GM12878 (cell line): ENCODE results near the gene SMU1. TPM values are rescaled to one million over a fixed set of nuclear protein-coding genes. Genes with fewer than 3 reads are reported as not detected.

Experiments used
- ATAC-seq: fragments of 200-7000 bp; cut with Tn5 transposase; 3 replicates; pipeline ENCODE4 v1.9.1; 2020; ENCODE audit warnings: mild to moderate bottlenecking, moderate library complexity
- BruUV-seq: library from RNA; stranded (reverse); fragments of 400-500 nt; replicated peaks from 2 replicates; lab custom pipeline; 2021; lab: Mats Ljungman, UMichigan
- CTCF ChIA-PET: fragments of 300-600 bp; sonication (Branson Sonifier 250); formaldehyde crosslinking; extraction: SDS; loops from one replicate; lab custom pipeline; 2021; ENCODE audit warnings: inconsistent platforms; lab: Yijun Ruan, JAX
- POLR2A ChIA-PET: fragments of 350-600 bp; formaldehyde crosslinking; extraction: SDS; loops from one replicate; lab custom pipeline; 2021; ENCODE audit warnings: inconsistent platforms; lab: Charles Lee
- RAD21 ChIA-PET: fragments of 300-600 bp; sonication (Branson Sonifier 250); formaldehyde crosslinking; loops from one replicate; lab custom pipeline; 2023; ENCODE audit warnings: antibody characterized with exemption; ENCODE audit not compliant: unreplicated experiment; lab: Charles Lee
- SMC1A ChIA-PET: fragments of 300-600 bp; sonication (Branson Sonifier 250); formaldehyde crosslinking; loops from one replicate; lab custom pipeline; 2023; ENCODE audit not compliant: unreplicated experiment, uncharacterized antibody; lab: Charles Lee
- DNase-seq: peaks from one replicate; pipeline ENCODE4 v3.0.0-alpha.2; 2011; ENCODE audit warnings: low read depth, low spot score
- FAIRE-seq: peaks from 3 replicates; lab custom pipeline; 2011; peaks lifted over from hg19 to GRCh38; lab: Jason Lieb, UNC
- H2AFZ ChIP-seq: 2 replicates; pipeline ENCODE4 v1.6.0; 2011; ENCODE audit warnings: low read depth, low read length, control low read depth; ENCODE audit not compliant: control insufficient read depth
- H3K27ac ChIP-seq: 2 replicates; pipeline ENCODE4 v1.5.1; 2011; ENCODE audit warnings: control low read depth; ENCODE audit not compliant: control insufficient read depth, insufficient read depth
- H3K27me3 ChIP-seq, 2 experiments: replicated peaks in 1 of 2; 2 replicates each; pipeline versions ENCODE4 v1.6.0 to v1.6.1; 2011; ENCODE audit warnings: low read length in 1 of 2; ENCODE audit not compliant: control insufficient read depth in 2 of 2, insufficient read depth in 2 of 2
- H3K36me3 ChIP-seq, 2 experiments: 2 replicates each; pipeline ENCODE4 v1.5.1; 2011; ENCODE audit warnings: low read length in 1 of 2; ENCODE audit not compliant: control insufficient read depth in 2 of 2, insufficient read depth in 2 of 2
- H3K4me1 ChIP-seq: 2 replicates; pipeline ENCODE4 v1.6.1; 2011; ENCODE audit warnings: mild to moderate bottlenecking, low read length, moderate library complexity, mixed read lengths; ENCODE audit not compliant: control insufficient read depth, insufficient read depth
- H3K4me2 ChIP-seq: 2 replicates; pipeline ENCODE4 v1.6.0; 2011; ENCODE audit warnings: control low read depth; ENCODE audit not compliant: control insufficient read depth, insufficient read depth
- H3K4me3 ChIP-seq: fragments of 200-600 bp; sonication (generic); 2 replicates; pipeline ENCODE4 v1.5.1; 2016
- H3K79me2 ChIP-seq: 2 replicates; pipeline ENCODE4 v1.6.0; 2011; ENCODE audit warnings: low read length; ENCODE audit not compliant: control insufficient read depth, insufficient read depth
- H3K9ac ChIP-seq: 2 replicates; pipeline ENCODE4 v1.8.0; 2011; ENCODE audit warnings: low read length, control low read depth, mixed read lengths; ENCODE audit not compliant: control insufficient read depth, insufficient read depth
- H3K9me3 ChIP-seq: replicated peaks from 3 replicates; pipeline ENCODE4 v1.5.1; 2011; ENCODE audit warnings: mild to moderate bottlenecking, low read length; ENCODE audit not compliant: control insufficient read depth, insufficient read depth
- H4K20me1 ChIP-seq: 2 replicates; pipeline ENCODE4 v1.6.0; 2011; ENCODE audit not compliant: control insufficient read depth, insufficient read depth
- IKZF2 ChIP-seq, 2 experiments: fragments of 450-650 bp; IDR thresholded peaks; 2 replicates each; pipeline ENCODE4 v1.6.1; 2017; ENCODE audit warnings: mild to moderate bottlenecking in 2 of 2, moderate library complexity in 2 of 2
- RB1 ChIP-seq: fragments of 450-650 bp; formaldehyde crosslinking; IDR thresholded peaks from 2 replicates; pipeline ENCODE4 v1.6.1; 2017; ENCODE audit warnings: mild to moderate bottlenecking, borderline replicate concordance
- YBX1 ChIP-seq: fragments of 450-650 bp; IDR thresholded peaks from 2 replicates; pipeline ENCODE4 v1.6.1; 2016; ENCODE audit warnings: antibody characterized with exemption
- WGBS: methylation state at CpG from one replicate; pipeline ENCODE4 v1.1.6; 2016; ENCODE audit warnings: low lambda C conversion rate; ENCODE audit not compliant: insufficient replicate concordance, insufficient coverage; ENCODE audit errors: missing lambda C conversion rate; 5-methylcytosine and 5-hydroxymethylcytosine counted together
- in situ Hi-C: fragments of 300-500 bp; cut with MboI; formaldehyde crosslinking; loops from 9 replicates; pipeline ENCODE4 v1.14.3; 2018; ENCODE audit warnings: mixed read lengths
- intact Hi-C: fragments of 100-400 bp; cut with micrococcal nuclease; formaldehyde crosslinking; loops from one replicate; pipeline ENCODE4 v1.14.2; 2022; ENCODE audit not compliant: unreplicated experiment
- polyA plus RNA-seq, 11 experiments: library from polyadenylated mRNA; depleted of rRNA in 4 of 11; unstranded in 6 of 11; stranded (reverse) in 5 of 11; fragments of >200 nt; fragmentation: Nextera tagmentation in 4 of 11; fragmentation: Illumina TruSeq in 1 of 11; extraction: Ambion mirVana in 4 of 11; extraction: Trizol in 1 of 11; gene quantifications; 1 replicate in 1 of 11; 2 replicates in 10 of 11; pipeline versions ENCODE4 v1.2.1 to v1.2.3, GENCODE V29; 2011 to 2016; ENCODE audit warnings: inconsistent platforms in 2 of 11, missing spikeins in 2 of 11, low read depth in 1 of 11
- total RNA-seq, 4 experiments: library from RNA; depleted of rRNA in 3 of 4; stranded (reverse); fragments of >200 nt in 3 of 4; fragmentation: Illumina TruSeq in 1 of 4; extraction: Trizol in 1 of 4; gene quantifications; 2 replicates each; pipeline versions ENCODE4 v1.2.1 to v1.2.3, GENCODE V29; 2013 to 2021
- TF ChIP-seq, protein P1 (sequence below): fragments of 150-350 bp; IDR thresholded peaks from 2 replicates; pipeline ENCODE4 v1.6.1; 2014; ENCODE audit warnings: mild to moderate bottlenecking, low read depth, low read length
- TF ChIP-seq, protein P2 (sequence below): IDR thresholded peaks from 2 replicates; pipeline ENCODE4 v1.6.1; 2012; ENCODE audit warnings: low read depth, low read length, improper control_type of control experiment
- TF ChIP-seq, protein P3 (sequence below): IDR thresholded peaks from 2 replicates; pipeline ENCODE4 v1.6.1; 2011; ENCODE audit warnings: borderline replicate concordance, low read depth, mild to moderate bottlenecking, moderate library complexity, low read length; ENCODE audit not compliant: insufficient read depth, poor library complexity, severe bottlenecking

Gene SMU1
- total and polyA plus RNA-seq, 10 of the 15 experiments (the other 5 are each of a cell fraction or from before 2014, with no cell fraction given), result 18.5 to 34.6 (median 20.9) TPM

DNA sequence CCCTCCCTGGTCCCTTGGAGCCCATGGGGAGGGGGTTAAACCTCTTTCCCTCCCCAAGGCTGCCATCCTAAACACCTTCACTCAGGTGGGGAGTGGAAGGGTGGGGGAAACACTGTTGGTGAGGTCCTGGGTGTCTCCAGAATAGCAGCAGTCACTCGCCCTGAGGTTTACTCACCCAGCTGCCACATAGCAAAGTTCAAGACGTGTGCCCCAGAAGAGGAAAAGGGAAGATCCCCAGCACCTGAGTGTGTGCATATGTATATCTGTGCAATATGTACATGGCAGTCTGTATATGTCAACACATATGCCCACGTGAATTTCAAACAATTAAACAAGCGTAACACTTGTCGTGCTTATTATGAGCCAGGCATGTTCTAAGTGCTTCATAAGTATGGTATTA, 31.3 kb upstream of the SMU1 start:
- Histone ChIP-seq H3K9me3 (no peaks in the 10 kb centered on the region), H3K4me3 (no peak overlapping the region), H3K79me2 (no peaks in the 10 kb centered on the region), H3K36me3 (peaks cover 10 to 11% of the 10 kb centered on the region in 2 experiments; a peak in 3 of 4 replicates), H3K4me1 (no peaks in the 10 kb centered on the region), H2AFZ (no peak overlapping the region), H3K9ac (no peak overlapping the region), H3K27ac (no peak overlapping the region), H3K27me3 (no peaks in the 10 kb centered on the region), H4K20me1 (0 out of 2 replicates have a peak, but pooled peaks cover 4% of the 10 kb centered on the region), H3K4me2 (no peak overlapping the region)
- in situ Hi-C loops, result no loop called here
- no peak for ATAC-seq
- 55% methylated on average over 5 of the region's 5 CpGs for WGBS
- SMC1A ChIA-PET, result no interaction called here
- intact Hi-C loops, result no loop called here
- POLR2A ChIA-PET, result interaction anchor here (0.7 kb wide), 1 partner anchor 127 kb away, joined by 4 read pairs; no protein-coding TSS in a partner anchor
- TF ChIP-seq, protein P1, sequence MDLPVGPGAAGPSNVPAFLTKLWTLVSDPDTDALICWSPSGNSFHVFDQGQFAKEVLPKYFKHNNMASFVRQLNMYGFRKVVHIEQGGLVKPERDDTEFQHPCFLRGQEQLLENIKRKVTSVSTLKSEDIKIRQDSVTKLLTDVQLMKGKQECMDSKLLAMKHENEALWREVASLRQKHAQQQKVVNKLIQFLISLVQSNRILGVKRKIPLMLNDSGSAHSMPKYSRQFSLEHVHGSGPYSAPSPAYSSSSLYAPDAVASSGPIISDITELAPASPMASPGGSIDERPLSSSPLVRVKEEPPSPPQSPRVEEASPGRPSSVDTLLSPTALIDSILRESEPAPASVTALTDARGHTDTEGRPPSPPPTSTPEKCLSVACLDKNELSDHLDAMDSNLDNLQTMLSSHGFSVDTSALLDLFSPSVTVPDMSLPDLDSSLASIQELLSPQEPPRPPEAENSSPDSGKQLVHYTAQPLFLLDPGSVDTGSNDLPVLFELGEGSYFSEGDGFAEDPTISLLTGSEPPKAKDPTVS, result no peak
- TF ChIP-seq, protein P2, sequence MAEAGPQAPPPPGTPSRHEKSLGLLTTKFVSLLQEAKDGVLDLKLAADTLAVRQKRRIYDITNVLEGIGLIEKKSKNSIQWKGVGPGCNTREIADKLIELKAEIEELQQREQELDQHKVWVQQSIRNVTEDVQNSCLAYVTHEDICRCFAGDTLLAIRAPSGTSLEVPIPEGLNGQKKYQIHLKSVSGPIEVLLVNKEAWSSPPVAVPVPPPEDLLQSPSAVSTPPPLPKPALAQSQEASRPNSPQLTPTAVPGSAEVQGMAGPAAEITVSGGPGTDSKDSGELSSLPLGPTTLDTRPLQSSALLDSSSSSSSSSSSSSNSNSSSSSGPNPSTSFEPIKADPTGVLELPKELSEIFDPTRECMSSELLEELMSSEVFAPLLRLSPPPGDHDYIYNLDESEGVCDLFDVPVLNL, result no peak
- TF ChIP-seq YBX1, result no peak
- no peak for TF ChIP-seq RB1
- TF ChIP-seq IKZF2 (IDR thresholded peaks at IDR 0.05), result no peak
- TF ChIP-seq, protein P3, sequence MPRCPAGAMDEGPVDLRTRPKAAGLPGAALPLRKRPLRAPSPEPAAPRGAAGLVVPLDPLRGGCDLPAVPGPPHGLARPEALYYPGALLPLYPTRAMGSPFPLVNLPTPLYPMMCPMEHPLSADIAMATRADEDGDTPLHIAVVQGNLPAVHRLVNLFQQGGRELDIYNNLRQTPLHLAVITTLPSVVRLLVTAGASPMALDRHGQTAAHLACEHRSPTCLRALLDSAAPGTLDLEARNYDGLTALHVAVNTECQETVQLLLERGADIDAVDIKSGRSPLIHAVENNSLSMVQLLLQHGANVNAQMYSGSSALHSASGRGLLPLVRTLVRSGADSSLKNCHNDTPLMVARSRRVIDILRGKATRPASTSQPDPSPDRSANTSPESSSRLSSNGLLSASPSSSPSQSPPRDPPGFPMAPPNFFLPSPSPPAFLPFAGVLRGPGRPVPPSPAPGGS, result no peak
- BruUV-seq, result no TSS peak
- CTCF ChIA-PET, result no interaction called here
- no peak for FAIRE-seq
- RAD21 ChIA-PET, result no interaction called here
- no peak for DNase-seq
